Keratinocyte (primary cell): ENCODE results near the gene SHISA2. TPM values are rescaled to one million over a fixed set of nuclear protein-coding genes. Genes with fewer than 3 reads are reported as not detected.

ENCODE experiments used
- DNase-seq: peaks from one replicate; pipeline ENCODE4 v3.0.0-alpha.2; 2011; ENCODE audit warnings: low read depth, missing footprints, low spot score
- FAIRE-seq: peaks from 2 replicates; lab custom pipeline; 2011; peaks lifted over from hg19 to GRCh38; lab: Jason Lieb, UNC
- H2AFZ ChIP-seq: 2 replicates; pipeline ENCODE4 v1.6.0; 2012; ENCODE audit warnings: low read length, control low read depth, inconsistent platforms; ENCODE audit not compliant: control insufficient read depth
- H3K27ac ChIP-seq: 2 replicates; pipeline ENCODE4 v1.5.1; 2011; ENCODE audit warnings: low read length; ENCODE audit not compliant: control insufficient read depth, insufficient read depth
- H3K27me3 ChIP-seq: 3 replicates; pipeline ENCODE4 v1.6.0; 2011; ENCODE audit warnings: low read length; ENCODE audit not compliant: control insufficient read depth, insufficient read depth; ENCODE audit errors: extremely low read depth
- H3K36me3 ChIP-seq, 2 experiments: 2 replicates in 1 of 2; 3 replicates in 1 of 2; pipeline ENCODE4 v1.5.1; 2011; ENCODE audit warnings: low read length in 2 of 2, mild to moderate bottlenecking in 1 of 2; ENCODE audit not compliant: control insufficient read depth in 2 of 2, insufficient read depth in 2 of 2; ENCODE audit errors: extremely low read depth in 1 of 2
- H3K4me1 ChIP-seq: 3 replicates; pipeline ENCODE4 v1.5.1; 2011; ENCODE audit warnings: low read length; ENCODE audit not compliant: control insufficient read depth, insufficient read depth; ENCODE audit errors: extremely low read depth
- H3K4me2 ChIP-seq: 3 replicates; pipeline ENCODE4 v1.6.0; 2011; ENCODE audit warnings: low read depth, low read length; ENCODE audit not compliant: control insufficient read depth, insufficient read depth; ENCODE audit errors: extremely low read depth
- H3K4me3 ChIP-seq, 3 experiments: fragments of 200-600 bp in 1 of 3; sonication (generic) in 1 of 3; 2 replicates in 2 of 3; 3 replicates in 1 of 3; pipeline ENCODE4 v1.5.1; 2011 to 2016; ENCODE audit warnings: low read length in 3 of 3, mild to moderate bottlenecking in 3 of 3, control low read depth in 2 of 3, inconsistent platforms in 1 of 3, low read depth in 1 of 3, mixed read lengths in 1 of 3, mixed run types in 1 of 3, moderate library complexity in 1 of 3; ENCODE audit not compliant: control insufficient read depth in 2 of 3, insufficient read depth in 2 of 3; ENCODE audit errors: extremely low read depth in 1 of 3
- H3K79me2 ChIP-seq: 2 replicates; pipeline ENCODE4 v1.6.0; 2012; ENCODE audit warnings: low read length; ENCODE audit not compliant: control insufficient read depth, insufficient read depth
- H3K9ac ChIP-seq: 3 replicates; pipeline ENCODE4 v1.6.0; 2011; ENCODE audit warnings: low read length; ENCODE audit not compliant: control insufficient read depth, insufficient read depth; ENCODE audit errors: extremely low read depth
- H3K9me1 ChIP-seq: 3 replicates; pipeline ENCODE4 v1.6.0; 2011; ENCODE audit warnings: low read length; ENCODE audit not compliant: control insufficient read depth, insufficient read depth; ENCODE audit errors: extremely low read depth
- H3K9me3 ChIP-seq: 2 replicates; pipeline ENCODE4 v1.5.1; 2012; ENCODE audit warnings: low read depth, low read length; ENCODE audit not compliant: control insufficient read depth
- H4K20me1 ChIP-seq: 3 replicates; pipeline ENCODE4 v1.6.0; 2011; ENCODE audit warnings: low read length; ENCODE audit not compliant: control insufficient read depth, insufficient read depth; ENCODE audit errors: extremely low read depth
- EZH2 ChIP-seq: IDR thresholded peaks from one replicate; pipeline ENCODE4 v1.6.1; 2012; ENCODE audit warnings: inconsistent platforms, mild to moderate bottlenecking, low read length, moderate library complexity
- dilution Hi-C: fragments of 300-500 bp; cut with MboI; formaldehyde crosslinking; loops from one replicate; pipeline ENCODE4 v1.7.0; 2020; ENCODE audit warnings: low sequenced_read_pairs; ENCODE audit not compliant: extremely low pct_ligation_motif_present
- polyA plus RNA-seq, 5 experiments: library from polyadenylated mRNA; depleted of rRNA in 3 of 5; stranded (reverse) in 3 of 5; stranded (forward) in 1 of 5; unstranded in 1 of 5; fragments of >200 nt; gene quantifications; 1 replicate in 1 of 5; 2 replicates in 3 of 5; 3 replicates in 1 of 5; pipeline versions ENCODE4 v1.2.1 to v1.2.3, GENCODE V29; 2011 to 2012; ENCODE audit warnings: missing spikeins in 2 of 5, low read depth in 1 of 5, low replicate concordance in 1 of 5
- TF ChIP-seq, protein P1 (sequence below), 3 experiments: IDR thresholded peaks in 1 of 3; conservative IDR thresholded peaks in 1 of 3; optimal IDR thresholded peaks in 1 of 3; 2 replicates in 2 of 3; 3 replicates in 1 of 3; pipeline versions ENCODE3 to v1.5.1; 2011; ENCODE audit warnings: low read length in 3 of 3, mild to moderate bottlenecking in 3 of 3, moderate library complexity in 2 of 3, control low read depth in 1 of 3, inconsistent platforms in 1 of 3; ENCODE audit not compliant: insufficient read depth in 2 of 3; ENCODE audit errors: extremely low read depth in 1 of 3

SHISA2 gene
- polyA plus RNA-seq, 1 donor (not counting 4 experiments of a cell fraction or from before 2014, with no cell fraction given): 0.18 TPM

DNA sequence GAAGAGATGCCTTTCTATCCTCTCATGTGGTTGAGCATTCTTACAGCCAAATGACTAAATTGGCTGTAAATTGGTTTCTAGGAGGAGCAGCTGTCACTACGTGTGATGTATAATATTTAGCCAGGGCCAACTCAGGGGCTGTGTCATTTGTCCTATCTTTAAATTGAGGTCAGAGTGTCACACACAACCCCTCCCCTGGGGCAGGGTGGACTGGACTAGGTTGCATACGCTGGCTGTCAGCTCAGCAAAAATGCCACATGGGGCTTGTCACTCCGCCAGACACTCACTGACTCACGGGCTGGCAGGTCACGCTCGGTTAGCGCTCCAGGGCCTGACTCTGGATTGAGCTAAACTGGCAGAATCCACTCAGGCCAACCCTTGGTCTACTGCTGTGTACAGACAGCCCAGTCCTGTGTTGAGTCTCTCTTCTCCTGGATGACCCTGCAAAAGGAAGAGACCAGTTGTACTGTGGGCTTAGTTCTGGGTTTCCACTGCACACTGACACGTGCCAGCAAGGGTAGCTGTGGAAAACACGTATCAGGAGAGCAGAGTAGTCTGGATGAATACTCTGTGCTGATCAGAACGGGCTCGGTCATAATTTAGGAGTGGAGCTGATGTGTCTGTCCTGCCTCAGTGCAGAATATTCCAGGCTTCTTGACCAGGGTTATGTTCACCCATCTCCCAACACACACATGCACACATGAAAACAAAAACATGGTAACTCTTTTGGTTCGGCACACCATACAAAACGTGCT, 29.1 kb downstream of the SHISA2 start:
- H4K20me1 ChIP-seq: no peaks in the 10 kb centered on the region
- no peak overlapping the region for H3K9ac ChIP-seq
- peak; percentile 79 for FAIRE-seq
- no peak for DNase-seq
- H3K4me3 ChIP-seq: no peak overlapping the region
- peaks cover 26% of the 10 kb centered on the region for H3K4me1 ChIP-seq
- no peaks in the 10 kb centered on the region for H3K27me3 ChIP-seq
- peak overlapping the region; percentile 17 for H3K4me2 ChIP-seq
- H3K9me3 ChIP-seq: no peaks in the 10 kb centered on the region
- no peak overlapping the region for H3K27ac ChIP-seq
- H3K79me2 ChIP-seq: no peaks in the 10 kb centered on the region
- no peaks in the 10 kb centered on the region for H3K9me1 ChIP-seq
- dilution Hi-C loops: no loop called here
- no peaks in the 10 kb centered on the region for H3K36me3 ChIP-seq
- no peak for TF ChIP-seq EZH2
- TF ChIP-seq, protein P1, sequence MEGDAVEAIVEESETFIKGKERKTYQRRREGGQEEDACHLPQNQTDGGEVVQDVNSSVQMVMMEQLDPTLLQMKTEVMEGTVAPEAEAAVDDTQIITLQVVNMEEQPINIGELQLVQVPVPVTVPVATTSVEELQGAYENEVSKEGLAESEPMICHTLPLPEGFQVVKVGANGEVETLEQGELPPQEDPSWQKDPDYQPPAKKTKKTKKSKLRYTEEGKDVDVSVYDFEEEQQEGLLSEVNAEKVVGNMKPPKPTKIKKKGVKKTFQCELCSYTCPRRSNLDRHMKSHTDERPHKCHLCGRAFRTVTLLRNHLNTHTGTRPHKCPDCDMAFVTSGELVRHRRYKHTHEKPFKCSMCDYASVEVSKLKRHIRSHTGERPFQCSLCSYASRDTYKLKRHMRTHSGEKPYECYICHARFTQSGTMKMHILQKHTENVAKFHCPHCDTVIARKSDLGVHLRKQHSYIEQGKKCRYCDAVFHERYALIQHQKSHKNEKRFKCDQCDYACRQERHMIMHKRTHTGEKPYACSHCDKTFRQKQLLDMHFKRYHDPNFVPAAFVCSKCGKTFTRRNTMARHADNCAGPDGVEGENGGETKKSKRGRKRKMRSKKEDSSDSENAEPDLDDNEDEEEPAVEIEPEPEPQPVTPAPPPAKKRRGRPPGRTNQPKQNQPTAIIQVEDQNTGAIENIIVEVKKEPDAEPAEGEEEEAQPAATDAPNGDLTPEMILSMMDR (optimal IDR thresholded peaks at IDR 0.05 in 1 of 3, IDR thresholded peaks at IDR 0.05 in 1 of 3, conservative IDR thresholded peaks at IDR 0.05 in 1 of 3; ENCODE audit: extremely low read depth in 1 of 3, insufficient read depth in 2 of 3, low read length in 3 of 3): no peak
- no peak overlapping the region for H2AFZ ChIP-seq

DNA sequence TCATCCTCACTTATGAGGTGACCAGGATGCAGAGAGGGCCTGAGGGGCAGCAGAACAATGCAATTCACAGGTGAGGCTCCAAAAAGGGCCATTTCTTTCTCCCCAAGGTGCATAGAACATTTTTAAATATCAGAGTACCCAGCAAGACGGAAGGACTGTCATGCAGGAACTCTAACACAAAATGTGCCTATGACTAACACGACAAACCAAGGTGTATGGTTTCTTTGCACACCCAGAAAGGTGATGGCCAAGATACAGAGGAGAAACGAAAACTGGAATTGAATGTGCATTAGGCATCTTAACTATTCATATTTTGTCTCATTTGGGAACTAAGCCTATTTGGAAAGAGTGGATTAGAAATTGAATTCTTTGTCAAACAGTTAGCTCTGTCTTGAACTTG, 29.9 kb downstream of the SHISA2 start:
- Histone ChIP-seq H3K4me2 (no peak overlapping the region), H3K4me3 (no peak overlapping the region), H4K20me1 (no peaks in the 10 kb centered on the region), H3K9me3 (no peaks in the 10 kb centered on the region), H3K36me3 (no peaks in the 10 kb centered on the region), H3K27me3 (no peaks in the 10 kb centered on the region), H3K9me1 (no peaks in the 10 kb centered on the region), H3K9ac (no peak overlapping the region), H3K79me2 (no peaks in the 10 kb centered on the region), H3K27ac (no peak overlapping the region), H3K4me1 (peaks cover 26% of the 10 kb centered on the region), H2AFZ (no peak overlapping the region)
- FAIRE-seq (peak; percentile 34), DNase-seq (no peak)
- no peak for TF ChIP-seq EZH2
- TF ChIP-seq, protein P1 (optimal IDR thresholded peaks at IDR 0.05 in 1 of 3, IDR thresholded peaks at IDR 0.05 in 1 of 3, conservative IDR thresholded peaks at IDR 0.05 in 1 of 3; ENCODE audit: extremely low read depth in 1 of 3, insufficient read depth in 2 of 3, low read length in 3 of 3): no peak
- dilution Hi-C loops: no loop called here
